DMS 273 (cell line): ENCODE data around the gene ARL16.

ENCODE experiments used
- DNase-seq: peaks from one replicate; lab custom pipeline; 2025; ENCODE audit not compliant: unreplicated experiment; lab: John Stamatoyannopoulos, UW

ARL16 gene

GRCh38 chr17:81683584-81684441, at the start of gene ARL16, which contains the start of gene HGS:
Gene ARL16 (minus strand): TSS chr17:81683797. CDS start chr17:81683753, 44 bp downstream.
Gene HGS (plus strand): TSS chr17:81684011. CDS start chr17:81684067, 56 bp downstream.
- peak; percentile 100 for DNase-seq

DNA sequence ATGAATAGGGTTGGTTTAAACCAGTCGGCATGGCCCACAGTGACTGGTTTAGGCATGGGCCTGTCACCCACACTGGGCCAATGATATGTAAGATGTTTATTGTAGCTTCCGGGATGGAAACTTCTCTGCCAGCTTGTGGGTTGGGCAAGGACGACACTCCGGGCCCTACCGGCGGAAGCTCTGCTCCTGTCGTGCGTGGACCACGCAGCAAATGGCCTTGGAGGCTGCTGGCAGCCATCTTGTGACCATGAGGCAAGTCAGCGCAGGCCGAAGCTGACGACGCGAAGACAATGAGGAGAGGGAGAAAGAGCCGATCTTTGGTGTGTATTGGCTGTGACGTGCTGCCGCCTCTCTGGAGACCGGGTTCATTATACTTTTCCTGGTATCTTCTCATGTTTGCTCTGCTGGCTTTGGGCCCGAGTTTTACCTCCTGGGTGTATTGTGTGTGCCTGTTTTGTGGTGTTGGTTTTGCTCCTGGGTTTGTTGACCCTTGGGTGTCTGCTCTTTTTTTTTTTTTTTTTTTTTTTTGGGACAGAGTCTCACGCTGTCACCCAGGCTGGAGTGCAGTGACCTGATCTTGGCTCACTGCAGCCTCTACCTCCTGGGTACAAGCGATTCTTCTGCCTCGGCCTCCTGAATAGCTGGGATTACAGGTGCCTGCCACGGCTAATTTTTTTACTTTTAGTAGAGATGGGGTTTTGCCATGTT, 43.9 kb upstream of the ARL16 start:
- DNase-seq = no peak

GRCh38 chr17:81726004-81726403, 42.4 kb upstream of the ARL16 start:
- DNase-seq = no peak

DNA sequence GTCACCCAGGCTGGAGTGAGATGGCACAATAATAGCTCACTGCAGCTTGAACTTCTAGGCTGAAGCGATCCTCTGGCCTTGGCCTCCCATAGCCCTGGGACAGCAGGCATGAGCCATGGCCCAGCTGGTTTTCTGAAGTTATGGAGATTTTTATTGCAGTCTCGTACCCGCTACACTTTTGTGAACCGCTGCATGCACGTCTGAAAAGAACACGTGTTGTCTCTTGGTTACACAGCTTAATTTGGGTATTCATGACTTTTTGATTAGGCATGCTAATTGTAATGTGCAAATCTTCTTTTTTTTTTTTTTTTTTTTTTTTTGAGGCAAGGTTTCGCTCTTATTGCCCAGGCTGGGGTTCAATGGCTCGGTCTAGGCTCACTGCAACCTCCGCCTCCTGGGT, 41.8 kb upstream of the ARL16 start:
- DNase-seq = no peak

- DNase-seq = peak; percentile 57
Observed at GRCh38 chr17:81723651-81724209, 40.1 kb upstream of the ARL16 start.

DNA sequence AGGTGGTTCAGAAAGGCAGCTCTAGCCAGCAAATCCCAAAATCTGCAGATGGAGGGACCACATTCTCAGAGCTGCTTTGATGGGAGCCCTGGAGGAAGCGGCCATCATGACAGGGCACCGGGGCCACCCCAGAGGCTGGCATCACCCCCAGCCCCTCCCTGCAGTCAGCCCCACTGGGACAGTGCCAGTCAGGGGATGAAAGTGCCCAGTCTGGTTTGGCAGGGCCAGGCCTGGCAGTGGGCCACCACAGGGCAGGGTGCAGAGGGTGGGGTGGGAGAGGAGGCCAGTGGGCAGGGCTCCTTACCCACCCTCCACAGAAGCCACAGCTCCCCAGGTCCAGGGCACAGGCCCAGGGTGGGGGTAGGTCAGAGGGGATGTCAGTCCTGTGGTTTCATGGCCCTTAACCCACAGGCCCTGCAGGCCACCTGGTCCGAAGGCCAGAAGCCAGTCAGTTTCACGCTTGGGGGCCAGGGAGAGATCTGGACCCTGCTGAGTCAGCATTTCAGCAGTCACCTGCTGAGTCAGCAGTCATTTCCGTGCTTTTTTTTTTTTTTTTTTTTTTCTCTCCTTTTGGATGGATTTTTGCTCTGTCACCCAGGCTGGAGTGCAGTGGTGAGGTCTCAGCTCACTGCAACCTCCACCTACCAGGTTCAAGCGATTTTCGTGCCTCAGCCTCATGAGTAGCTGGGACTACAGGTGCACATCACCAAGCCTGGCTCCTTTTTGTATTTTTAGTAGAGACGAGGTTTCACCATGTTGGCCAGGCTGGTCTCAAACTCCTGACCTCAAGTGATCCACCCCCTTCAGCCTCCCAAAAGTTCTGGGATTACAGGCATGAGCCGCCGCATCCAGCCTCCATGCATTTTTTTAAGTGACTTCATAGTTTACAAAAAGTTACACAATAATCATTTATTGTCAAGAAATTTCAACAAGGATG, 38.9 kb upstream of the ARL16 start:
- DNase-seq = no peak

- DNase-seq = no peak
Observed at GRCh38 chr17:81720267-81721071, 36.9 kb upstream of the ARL16 start.

DNA sequence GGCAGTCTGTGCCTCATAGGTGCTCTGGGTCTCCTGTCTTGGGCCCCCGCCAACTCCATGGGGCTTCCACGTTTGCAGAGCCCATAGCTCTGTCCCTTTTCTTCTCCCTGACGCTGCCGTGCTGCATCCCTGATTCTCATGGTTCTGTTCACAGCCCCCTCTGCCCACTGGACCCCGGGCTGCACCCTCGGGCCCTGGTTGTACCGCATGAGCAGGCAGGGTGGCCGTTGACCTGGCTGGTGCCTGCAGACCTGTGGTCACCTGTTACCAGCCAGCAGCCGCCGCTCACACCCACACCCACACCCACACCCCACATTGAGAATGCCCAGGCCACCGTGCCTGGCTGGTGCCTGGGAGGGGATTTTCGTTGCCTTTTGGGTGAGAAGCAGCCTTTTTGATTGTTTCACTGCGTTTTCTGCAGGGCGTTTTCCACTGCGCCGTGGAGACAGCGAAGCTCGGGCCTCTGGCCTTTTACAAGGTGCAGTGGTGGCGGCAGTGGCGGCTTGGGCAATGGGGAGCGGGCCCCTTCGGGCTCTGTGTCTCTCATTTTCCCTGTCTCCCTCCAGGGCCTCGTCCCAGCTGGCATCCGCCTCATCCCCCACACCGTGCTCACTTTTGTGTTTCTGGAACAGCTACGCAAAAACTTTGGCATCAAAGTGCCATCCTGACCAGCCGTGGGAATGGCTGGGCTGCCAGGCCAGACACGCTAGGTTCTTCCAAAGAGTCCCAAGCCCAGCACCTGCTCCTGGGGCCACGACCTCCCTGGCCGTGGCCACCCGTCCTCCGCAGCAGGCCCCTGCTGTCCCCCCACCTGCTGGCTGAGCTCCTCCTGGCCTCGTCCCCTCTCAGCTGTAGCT, 36.0 kb upstream of the ARL16 start:
- no peak for DNase-seq

- no peak for DNase-seq
Observed at GRCh38 chr17:81717766-81718089, 34.1 kb upstream of the ARL16 start.

GRCh38 chr17:81717049-81717765, 33.6 kb upstream of the ARL16 start:
- no peak for DNase-seq

- no peak for DNase-seq
Observed at GRCh38 chr17:81716674-81716996, 33.0 kb upstream of the ARL16 start.

DNA sequence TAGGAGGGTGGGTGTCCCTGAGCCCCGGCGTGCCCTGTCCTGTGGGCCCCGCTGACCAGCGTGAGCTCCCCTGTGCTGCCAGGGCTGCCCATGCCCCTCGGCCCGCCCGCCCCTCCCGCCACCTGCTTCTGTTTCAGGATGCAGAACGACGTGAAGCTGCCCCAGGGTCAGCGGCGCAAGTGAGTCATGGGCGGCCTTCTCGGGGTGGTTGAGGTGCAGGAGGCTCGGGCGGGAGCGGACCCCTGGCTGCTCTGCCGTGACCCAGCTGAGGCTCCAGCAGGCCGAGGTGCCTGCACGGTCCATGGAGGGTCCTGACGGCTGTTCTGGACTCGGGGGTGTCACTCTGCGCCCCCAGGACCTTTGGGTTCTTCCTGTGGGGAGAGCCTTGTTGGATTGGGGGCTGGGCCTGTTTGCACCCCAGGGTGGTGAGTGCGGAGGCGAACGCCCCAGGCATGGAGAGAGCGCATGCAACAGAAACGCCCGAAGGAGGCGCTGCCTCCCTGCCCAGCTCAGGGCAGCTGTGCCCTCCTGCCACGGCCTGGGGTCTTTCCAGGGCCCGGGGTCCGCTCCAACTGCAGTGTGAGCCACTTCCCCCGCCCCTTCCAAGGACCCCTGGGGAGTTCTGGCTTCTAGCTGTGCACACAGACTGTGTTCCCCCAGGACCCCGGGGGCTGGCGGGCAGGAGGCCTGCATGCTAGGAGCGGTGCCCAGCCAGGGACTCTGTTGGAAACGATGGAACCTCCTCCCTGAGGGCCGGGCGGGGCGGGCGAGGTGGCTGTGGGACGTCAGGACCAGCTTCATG, 32.5 kb upstream of the ARL16 start:
- no peak for DNase-seq

GRCh38 chr17:81715107-81715871, 31.7 kb upstream of the ARL16 start:
- DNase-seq = no peak

- no peak for DNase-seq
Observed at GRCh38 chr17:81714412-81715106, 31.0 kb upstream of the ARL16 start.

GRCh38 chr17:81713556-81714411, 30.2 kb upstream of the ARL16 start:
- DNase-seq = peak; percentile 55
